Activated B cell treated with CpG ODN at 0.5 μM for 24 hours (primary cell): Measurements from ENCODE around the gene CCDC47. TPM values are rescaled to one million over a fixed set of nuclear protein-coding genes. Genes with fewer than 3 reads are reported as not detected.
A peak's percentile ranks its signal among the peaks of the same experiment; 100 is the strongest.

Source experiments
- ATAC-seq: fragments of 200-7000 bp; cut with Tn5 transposase; one replicate; pipeline ENCODE4 v1.10.0; 2021; ENCODE audit warnings: low read depth, mild to moderate bottlenecking, moderate library complexity
- CTCF ChIA-PET: fragments of 350-600 bp; sonication (Branson Sonifier 250); formaldehyde crosslinking; loops from one replicate; lab custom pipeline; 2021; ENCODE audit warnings: antibody characterized with exemption; lab: Charles Lee
- POLR2A ChIA-PET: fragments of 350-600 bp; sonication (Branson Sonifier 250); formaldehyde crosslinking; loops from one replicate; lab custom pipeline; 2021; ENCODE audit warnings: antibody characterized with exemption; lab: Charles Lee
- DNase-seq: peaks from one replicate; pipeline ENCODE4 v3.0.0; 2022
- H3K27ac Mint-ChIP-seq: one replicate; pipeline ENCODE4 v1.8.0; 2020; ENCODE audit warnings: mixed read lengths
- H3K27me3 Mint-ChIP-seq: one replicate; pipeline ENCODE4 v1.8.0; 2021; ENCODE audit warnings: mixed read lengths
- H3K36me3 Mint-ChIP-seq: one replicate; pipeline ENCODE4 v1.8.0; 2021; ENCODE audit warnings: low read depth, mixed read lengths
- H3K4me1 Mint-ChIP-seq: one replicate; pipeline ENCODE4 v1.8.0; 2021; ENCODE audit warnings: mixed read lengths
- H3K4me3 Mint-ChIP-seq: one replicate; pipeline ENCODE4 v1.8.0; 2020; ENCODE audit warnings: mild to moderate bottlenecking, mixed read lengths
- H3K9me3 Mint-ChIP-seq: one replicate; pipeline ENCODE4 v1.8.0; 2020; ENCODE audit warnings: mixed read lengths
- CTCF ChIP-seq: fragments of 200-600 bp; IDR thresholded peaks from one replicate; pipeline ENCODE4 v1.8.0; 2022; ENCODE audit warnings: antibody characterized with exemption, mild to moderate bottlenecking
- intact Hi-C: fragments of 100-400 bp; cut with micrococcal nuclease; formaldehyde crosslinking; loops from one replicate; pipeline ENCODE4 v1.15.1; 2024
- total RNA-seq: library from RNA; stranded (reverse); gene quantifications from 2 replicates; pipeline ENCODE4 v1.2.3, GENCODE V29; 2022

Gene CCDC47
- 41.4 and 47.6 TPM in 2 replicates for total RNA-seq

GRCh38 chr17:63773272-63774140 is at the start of gene CCDC47:
CCDC47 (minus strand) TSS chr17:63773597; CDS start chr17:63766175, 7,422 bp downstream.
- intact Hi-C loops: loop anchor here (1.0 to 5.0 kb wide), 9 partner anchors 23 to 326 kb away; partner anchors contain the start of genes CYB561, DCAF7, FTSJ3 and ICAM2
- H3K36me3 Mint-ChIP-seq: peaks cover 51% of the 10 kb centered on the region

GRCh38 chr17:63822537-63822936 is 49.1 kb upstream of the CCDC47 start:
- Mint-ChIP-seq H3K27ac (no peak overlapping the region), H3K27me3 (no peaks in the 10 kb centered on the region), H3K4me3 (no peak overlapping the region), H3K9me3 (no peaks in the 10 kb centered on the region), H3K36me3 (peaks cover 91% of the 10 kb centered on the region), H3K4me1 (peaks cover 58% of the 10 kb centered on the region)
- ATAC-seq: no peak
- no peak for DNase-seq
- ChIA-PET POLR2A (no interaction called here), CTCF (no interaction called here)
- intact Hi-C loops: no loop called here
- no peak for TF ChIP-seq CTCF

More at GRCh38 chr17:63773272-63774140, at the start of gene CCDC47:
- CTCF ChIA-PET: interaction anchor here (0.9 to 2.3 kb wide), 6 partner anchors 10 to 348 kb away, joined by 3 to 6 read pairs (median 4); no protein-coding TSS in a partner anchor
- Mint-ChIP-seq H3K4me1 (peaks cover 59% of the 10 kb centered on the region), H3K9me3 (no peaks in the 10 kb centered on the region), H3K27ac (peak within 1 kb of the TSS; percentile 99), H3K4me3 (peak within 1 kb of the TSS; percentile 92), H3K27me3 (no peaks in the 10 kb centered on the region)
- POLR2A ChIA-PET: interaction anchor here (0.5 to 6.4 kb wide), 53 partner anchors 8 to 886 kb away, joined by 3 to 256 read pairs (median 5); partner anchors contain the start of genes CEP95, DCAF7, DDX5 and ICAM2
- peak; percentile 76 for ATAC-seq
- DNase-seq: peak; percentile 96
- TF ChIP-seq CTCF: no peak

- no peak for TF ChIP-seq CTCF
- peaks cover 91% of the 10 kb centered on the region for H3K36me3 Mint-ChIP-seq
- no peaks in the 10 kb centered on the region for H3K27me3 Mint-ChIP-seq
- peaks cover 50% of the 10 kb centered on the region for H3K4me1 Mint-ChIP-seq
- ChIA-PET CTCF (interaction anchor here (1.4 kb wide), 1 partner anchor 57 kb away, joined by 3 read pairs; no protein-coding TSS in a partner anchor), POLR2A (no interaction called here)
- no peaks in the 10 kb centered on the region for H3K9me3 Mint-ChIP-seq
- no peak for DNase-seq
- no peak for ATAC-seq
- intact Hi-C loops: no loop called here
- H3K4me3 Mint-ChIP-seq: no peak overlapping the region
- H3K27ac Mint-ChIP-seq: peak overlapping the region; percentile 80
Observed at GRCh38 chr17:63821804-63822203, 48.4 kb upstream of the CCDC47 start.

GRCh38 chr17:63820963-63821561 is 47.7 kb upstream of the CCDC47 start:
- intact Hi-C loops: no loop called here
- DNase-seq (no peak), ATAC-seq (no peak)
- H3K27me3 Mint-ChIP-seq: no peaks in the 10 kb centered on the region
- H3K9me3 Mint-ChIP-seq: no peaks in the 10 kb centered on the region
- H3K4me1 Mint-ChIP-seq: peaks cover 43% of the 10 kb centered on the region
- ChIA-PET POLR2A (interaction anchor here (0.5 to 0.7 kb wide), 2 partner anchors 22 to 47 kb away, joined by 3 to 5 read pairs; partner anchors contain the start of gene DDX42), CTCF (interaction anchor here (1.4 kb wide), 1 partner anchor 58 kb away, joined by 3 read pairs; no protein-coding TSS in a partner anchor)
- no peak for TF ChIP-seq CTCF
- peak overlapping the region; percentile 1 for H3K27ac Mint-ChIP-seq
- peaks cover 93% of the 10 kb centered on the region for H3K36me3 Mint-ChIP-seq
- H3K4me3 Mint-ChIP-seq: no peak overlapping the region
